Lung (tissue), 12 donors: ENCODE data around the gene NBEA. TPM values are rescaled to one million over a fixed set of nuclear protein-coding genes. Genes with fewer than 3 reads are reported as not detected.

ENCODE experiments used
- ATAC-seq: fragments of 200-7000 bp; cut with Tn5 transposase; one replicate; pipeline ENCODE4 v1.9.1; 2020; ENCODE audit warnings: moderate number of reproducible peaks; ENCODE audit not compliant: insufficient read depth, low FRiP score
- DNase-seq, 3 donors: peaks; one replicate each; pipeline ENCODE4 v3.0.0-alpha.2; 2013 to 2017
- H3K27ac ChIP-seq, 2 donors: one replicate each; pipeline ENCODE4 v1.5.1; 2013; ENCODE audit warnings: mild to moderate bottlenecking in 2 of 2, moderate library complexity in 2 of 2, control low read depth in 1 of 2, inconsistent platforms in 1 of 2, low read depth in 1 of 2, low read length in 1 of 2
- H3K27me3 ChIP-seq, 3 donors: one replicate each; pipeline ENCODE4 v1.5.1; 2013; ENCODE audit warnings: low read length in 2 of 3; ENCODE audit not compliant: control insufficient read depth in 3 of 3, insufficient read depth in 3 of 3
- H3K36me3 ChIP-seq, 4 donors: one replicate each; pipeline ENCODE4 v1.5.1; 2013; ENCODE audit warnings: low read length in 4 of 4, mild to moderate bottlenecking in 1 of 4, moderate library complexity in 1 of 4; ENCODE audit not compliant: control insufficient read depth in 4 of 4, insufficient read depth in 4 of 4
- H3K4me1 ChIP-seq, 5 donors: one replicate each; pipeline ENCODE4 v1.5.1; 2013; ENCODE audit warnings: low read length in 5 of 5, mild to moderate bottlenecking in 2 of 5, moderate library complexity in 1 of 5; ENCODE audit not compliant: control insufficient read depth in 5 of 5, insufficient read depth in 5 of 5
- H3K4me3 ChIP-seq: one replicate; pipeline ENCODE4 v1.5.1; 2013; ENCODE audit warnings: mild to moderate bottlenecking, control low read depth, moderate library complexity
- H3K9ac ChIP-seq, 2 donors: one replicate each; pipeline ENCODE4 v1.5.1; 2013; ENCODE audit warnings: low read length in 2 of 2, control low read depth in 1 of 2; ENCODE audit not compliant: insufficient read depth in 1 of 2
- H3K9me3 ChIP-seq, 4 donors: one replicate each; pipeline ENCODE4 v1.5.1; 2013; ENCODE audit warnings: low read length in 3 of 4, mild to moderate bottlenecking in 1 of 4, moderate library complexity in 1 of 4; ENCODE audit not compliant: control insufficient read depth in 4 of 4, insufficient read depth in 3 of 4
- CTCF ChIP-seq: IDR thresholded peaks from 2 replicates; pipeline ENCODE4 v1.5.1; 2012; ENCODE audit warnings: mild to moderate bottlenecking; ENCODE audit errors: control extremely low read depth, extremely low read depth
- WGBS, 2 donors: extraction: QIAGEN DNeasy Blood & Tissue Kit; methylation state at CpG; one replicate each; pipeline ENCODE4 v1.1.7; 2013; 5-methylcytosine and 5-hydroxymethylcytosine counted together
- polyA plus RNA-seq, 2 donors: library from polyadenylated mRNA; stranded (reverse); fragments of 200-250 nt; gene quantifications; one replicate each; pipeline ENCODE4 v1.2.1, GENCODE V29; 2013
- total RNA-seq, 2 donors: library from RNA; depleted of rRNA in 1 of 2; stranded (reverse); fragments of >200 nt in 1 of 2; gene quantifications; one replicate each; pipeline ENCODE4 v1.2.1, GENCODE V29; 2014 to 2021
- donor health status: control.
- donor health status: control.
- donor health status: Bipolar disorder and iron deficiency.
- donor health status: healthy.
- donor health status: DM: yes; HTN: yes; CAD: no.

Gene NBEA
- total and polyA plus RNA-seq, 4 donors = 1.6 to 26.5 (median 5.3) TPM

- no peak overlapping the region for H3K9ac ChIP-seq
- H3K36me3 ChIP-seq = no peaks in the 10 kb centered on the region
- 9 to 17% methylated on average over 47 of the region's 47 CpGs for WGBS, 2 donors
- H3K9me3 ChIP-seq = peaks cover 0 to 26% (median 0%) of the 10 kb centered on the region in 4 donors
- peak overlapping the region; percentile 21 for H3K4me3 ChIP-seq
- H3K4me1 ChIP-seq = peaks cover 0 to 34% (median 9%) of the 10 kb centered on the region in 5 donors
- H3K27ac ChIP-seq = no peak overlapping the region
- DNase-seq = peak; percentile 59 to 64 (median 60)
- peaks cover 4 to 99% (median 97%) of the 10 kb centered on the region in 3 donors for H3K27me3 ChIP-seq
- TF ChIP-seq CTCF = no peak
- ATAC-seq = no peak
Measured at GRCh38 chr13:35475212-35475959, 533.3 kb downstream of the NBEA start.

- TF ChIP-seq CTCF = no peak
- peaks cover 0 to 25% (median 6%) of the 10 kb centered on the region in 5 donors for H3K4me1 ChIP-seq
- no peak within 1 kb of the TSS for H3K27ac ChIP-seq
- 12 to 27% methylated on average over 35 of the region's 35 CpGs for WGBS, 2 donors
- peak within 1 kb of the TSS; percentile 21 for H3K4me3 ChIP-seq
- H3K9me3 ChIP-seq = peaks cover 0 to 26% (median 0%) of the 10 kb centered on the region in 4 donors
- H3K9ac ChIP-seq = no peak within 1 kb of the TSS
- DNase-seq (peak; percentile 58 to 76 (median 64)), ATAC-seq (no peak)
- no peaks in the 10 kb centered on the region for H3K36me3 ChIP-seq
- peaks cover 4 to 99% (median 98%) of the 10 kb centered on the region in 3 donors for H3K27me3 ChIP-seq
Measured at GRCh38 chr13:35475960-35476943, 534.2 kb downstream of the NBEA start, which contains the start of gene MAB21L1. TSS of gene MAB21L1 (minus strand) at chr13:35476689. CDS start at chr13:35476138, 551 bp downstream.

- no peak overlapping the region for H3K27ac ChIP-seq
- peaks cover 0 to 20% (median 6%) of the 10 kb centered on the region in 5 donors for H3K4me1 ChIP-seq
- no peaks in the 10 kb centered on the region for H3K36me3 ChIP-seq
- H3K9me3 ChIP-seq = peaks cover 0 to 21% (median 0%) of the 10 kb centered on the region in 4 donors
- no peak overlapping the region for H3K9ac ChIP-seq
- H3K4me3 ChIP-seq = no peak overlapping the region
- no peak for TF ChIP-seq CTCF
- ATAC-seq = no peak
- 31 to 49% methylated on average over 5 of the region's 5 CpGs for WGBS, 2 donors
- H3K27me3 ChIP-seq = peaks cover 4 to 95% (median 87%) of the 10 kb centered on the region in 3 donors
- DNase-seq = peak in 2 of 3 donors; percentile 26 to 56
Measured at GRCh38 chr13:35477386-35477946, 535.4 kb downstream of the NBEA start.
